ENCODE measurements around the gene TRIOBP.
"Not testable (repeated sequence)": the region's sequence is repeated elsewhere in the genome, so short reads cannot be mapped to it uniquely, and the experiment has no call there.

TRIOBP gene

GRCh38 chr22:37655252-37655563 lies 41.6 kb upstream of the TRIOBP start (continued):
- no peak for TF ChIP-seq ZNF148 (tag by site-specific recombination; IDR thresholded peaks at IDR 0.05; ENCODE audit: borderline replicate concordance)
- no peak for TF ChIP-seq PRDM6 (tag by site-specific recombination; IDR thresholded peaks at IDR 0.05)
- TF ChIP-seq ZNF202 (tag by site-specific recombination; IDR thresholded peaks at IDR 0.05; ENCODE audit: borderline replicate concordance) = no peak
- TF ChIP-seq ZNF362 (tag by site-specific recombination; IDR thresholded peaks at IDR 0.05) = no peak
- TF ChIP-seq ZNF623 (tag by site-specific recombination; IDR thresholded peaks at IDR 0.05) = no peak
- no peak for TF ChIP-seq ZNF155 (tag by site-specific recombination; IDR thresholded peaks at IDR 0.05)

GRCh38 chr22:37656583-37656982 lies 40.3 kb upstream of the TRIOBP start:
- TF ChIP-seq ZNF121 (tag by site-specific recombination; IDR thresholded peaks at IDR 0.05) = peak; percentile 69
- not testable (repeated sequence) for H3K27ac ChIP-seq (ENCODE audit: extremely low read depth, low read depth, low read length); H3K4me3 ChIP-seq (ENCODE audit: low read depth, low read length); H3K9me3 ChIP-seq (ENCODE audit: control insufficient read depth, insufficient read depth, low read depth, low read length)
- CTCF ChIA-PET = interaction anchor here (0.8 to 7.0 kb wide), 3 partner anchors 13 to 24 kb away, joined by 3 to 138 read pairs (median 87); no protein-coding TSS in a partner anchor
- Histone ChIP-seq H3K4me1 (ENCODE audit: control insufficient read depth, insufficient read depth, low read length) (peaks cover 11% of the 10 kb centered on the region), H3K36me3 (ENCODE audit: control insufficient read depth in 2 of 2, insufficient read depth in 1 of 2, low read length in 2 of 2) (peaks cover 0 to 26% of the 10 kb centered on the region in 2 experiments; a peak in 2 of 3 replicates)
- POLR2A ChIA-PET = interaction anchor here (0.6 to 6.5 kb wide), 3 partner anchors 13 to 128 kb away, joined by 3 to 85 read pairs (median 80); partner anchors contain the start of gene SH3BP1

- H3K27ac ChIP-seq (ENCODE audit: extremely low read depth, low read depth, low read length) = peak overlapping the region; percentile 37
- peak; percentile 78 for TF ChIP-seq GLIS1 (tag by site-specific recombination; IDR thresholded peaks at IDR 0.05)
- peak; percentile 82 for TF ChIP-seq PRDM10 (tag by site-specific recombination; IDR thresholded peaks at IDR 0.05)
- TF ChIP-seq ZNF561 (tag by site-specific recombination; IDR thresholded peaks at IDR 0.05; ENCODE audit: borderline replicate concordance) = no peak
- TF ChIP-seq ZBTB20 (tag by site-specific recombination; IDR thresholded peaks at IDR 0.05) = 0 out of 2 replicates have a peak, but pooled peaks have one; percentile 13
- TF ChIP-seq ZNF473 (tag by site-specific recombination; IDR thresholded peaks at IDR 0.05) = no peak
- TF ChIP-seq BCL11B (tag by site-specific recombination; IDR thresholded peaks at IDR 0.05; ENCODE audit: low read depth) = no peak
- TF ChIP-seq ZNF341 (tag by site-specific recombination; IDR thresholded peaks at IDR 0.05; ENCODE audit: low read depth) = peak; percentile 73
Measured at GRCh38 chr22:37657590-37658132, 39.2 kb upstream of the TRIOBP start.

More at GRCh38 chr22:37657590-37658132, 39.2 kb upstream of the TRIOBP start:
- H3K9me3 ChIP-seq (ENCODE audit: control insufficient read depth, insufficient read depth, low read depth, low read length) = no peaks in the 10 kb centered on the region
- peaks cover 0 to 23% of the 10 kb centered on the region in 2 experiments; a peak in 2 of 3 replicates for H3K36me3 ChIP-seq (ENCODE audit: control insufficient read depth in 2 of 2, insufficient read depth in 1 of 2, low read length in 2 of 2)
- H3K4me1 ChIP-seq (ENCODE audit: control insufficient read depth, insufficient read depth, low read length) = peaks cover 12% of the 10 kb centered on the region
- ChIA-PET CTCF (interaction anchor here (0.6 to 7.0 kb wide), 12 partner anchors 9 to 134 kb away, joined by 3 to 138 read pairs (median 6); partner anchors contain the start of gene GGA1), POLR2A (interaction anchor here (0.6 to 6.5 kb wide), 33 partner anchors 9 to 1710 kb away, joined by 3 to 85 read pairs (median 5); partner anchors contain the start of genes C22orf23, EIF3L, GGA1 and LGALS1)
- H3K4me3 ChIP-seq (ENCODE audit: low read depth, low read length) = peak overlapping the region; percentile 57

All from HEK293 (cell line).